Stimulated activated CD4-positive, alpha-beta T cell treated with anti-CD3 and anti-CD28 coated beads, TNF-alpha, amount 100 ng/mL, for 24 hours (primary cell): ENCODE data around the gene CEMIP.
"Not testable (repeated sequence)": the region's sequence is repeated elsewhere in the genome, so short reads cannot be mapped to it uniquely, and the experiment has no call there.

ENCODE experiments used
- DNase-seq, 3 experiments: peaks; one replicate each; pipeline ENCODE4 v3.0.0-alpha.2; 2020; ENCODE audit warnings: low read depth in 3 of 3

The CEMIP gene

DNA sequence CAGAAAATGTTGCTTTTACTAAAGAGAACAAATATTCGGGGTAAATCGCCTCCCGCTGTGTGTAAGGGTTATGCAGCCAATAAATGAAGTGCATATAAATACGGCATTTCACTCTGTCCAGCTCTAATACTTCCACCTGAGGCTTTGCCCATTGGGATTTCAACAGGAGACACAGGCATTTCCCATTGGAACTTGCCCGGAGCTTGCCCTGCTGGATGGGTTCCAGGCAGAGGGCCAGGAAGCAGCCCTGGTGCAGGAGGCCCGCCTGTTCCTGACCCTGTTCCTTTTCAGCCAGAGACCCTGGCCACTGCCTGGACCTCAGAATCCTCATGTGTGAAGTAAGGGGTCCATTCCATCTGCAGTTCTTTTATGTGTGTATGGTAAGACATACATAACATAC is 17.4 kb upstream of the CEMIP start:
- no peak for DNase-seq

DNA sequence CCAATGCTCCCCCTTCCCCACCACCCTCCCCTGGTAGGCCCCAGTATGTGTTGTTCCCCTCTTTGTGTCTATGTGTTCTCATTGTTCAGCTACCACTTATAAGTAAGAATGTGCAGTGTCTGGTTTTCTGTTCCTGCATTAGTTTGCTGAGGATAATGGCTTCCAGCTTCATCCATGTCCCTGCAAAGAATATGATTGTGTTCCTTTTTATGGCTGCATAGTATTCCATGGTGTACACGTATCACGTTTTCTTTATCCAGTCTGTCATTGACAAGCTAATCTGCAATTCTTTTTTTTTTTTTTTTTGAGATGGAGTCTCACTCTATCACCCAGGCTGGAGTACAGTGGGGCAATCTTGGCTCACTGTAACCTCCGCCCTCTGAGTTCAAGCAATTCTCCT is 15.9 kb upstream of the CEMIP start:
- DNase-seq = not testable (repeated sequence)

DNA sequence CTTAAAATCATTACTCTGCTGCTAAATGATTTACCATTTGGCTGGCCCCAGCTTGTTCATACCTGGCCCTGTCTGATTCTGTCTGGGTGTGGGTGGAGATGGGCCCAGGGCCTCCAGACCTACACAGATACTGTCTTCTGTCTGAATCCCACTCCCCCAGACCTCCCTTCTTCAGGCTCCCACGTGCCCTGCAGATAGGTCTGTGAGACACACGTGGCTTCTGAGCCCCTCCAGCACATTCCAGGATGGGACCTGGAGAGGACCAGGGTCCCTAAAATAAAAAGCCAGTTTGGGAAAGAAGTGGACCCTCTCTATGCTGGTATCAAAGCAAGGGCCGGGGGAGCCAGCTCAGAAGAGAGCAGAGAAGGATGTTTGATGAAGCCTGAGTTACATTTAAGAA is 14.6 kb upstream of the CEMIP start:
- no peak for DNase-seq

DNA sequence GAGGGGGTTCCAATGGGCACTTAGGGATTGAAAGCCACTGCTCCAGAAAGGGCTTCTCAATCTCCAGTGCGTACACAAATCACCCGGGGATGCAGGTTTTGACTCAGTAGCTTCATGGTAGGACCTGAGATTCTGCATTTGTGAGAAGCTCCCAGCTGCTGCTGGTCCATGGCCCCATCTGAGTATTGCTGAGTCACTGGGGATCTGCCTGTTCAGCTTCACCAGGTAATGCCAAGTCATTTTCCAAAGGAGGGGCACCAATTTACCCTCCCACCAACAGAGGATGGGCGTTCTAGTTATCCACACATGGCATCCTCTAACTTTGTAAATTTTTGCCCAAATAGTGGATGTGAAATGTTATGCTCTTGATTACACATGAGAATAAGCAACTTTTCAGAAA is 12.9 kb upstream of the CEMIP start:
- DNase-seq = no peak

DNA sequence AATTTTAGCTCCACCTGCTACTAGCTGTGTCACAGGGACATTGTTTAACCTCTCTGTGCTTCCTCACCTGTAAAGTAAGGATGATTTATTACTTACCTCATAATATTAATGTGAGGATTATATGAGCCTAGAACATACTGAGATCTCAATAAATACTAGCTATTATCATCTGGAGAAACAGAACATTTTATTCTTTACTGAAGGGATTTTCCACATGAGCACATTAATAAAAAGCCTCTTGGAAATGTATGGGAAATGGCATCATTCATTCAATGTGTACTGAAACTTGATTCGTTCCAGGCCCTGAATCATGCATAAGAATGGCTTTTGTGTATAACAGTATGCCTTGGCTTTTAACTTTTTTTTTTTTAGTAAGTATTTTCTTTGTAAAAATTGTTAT is 11.0 kb upstream of the CEMIP start:
- DNase-seq = no peak

DNA sequence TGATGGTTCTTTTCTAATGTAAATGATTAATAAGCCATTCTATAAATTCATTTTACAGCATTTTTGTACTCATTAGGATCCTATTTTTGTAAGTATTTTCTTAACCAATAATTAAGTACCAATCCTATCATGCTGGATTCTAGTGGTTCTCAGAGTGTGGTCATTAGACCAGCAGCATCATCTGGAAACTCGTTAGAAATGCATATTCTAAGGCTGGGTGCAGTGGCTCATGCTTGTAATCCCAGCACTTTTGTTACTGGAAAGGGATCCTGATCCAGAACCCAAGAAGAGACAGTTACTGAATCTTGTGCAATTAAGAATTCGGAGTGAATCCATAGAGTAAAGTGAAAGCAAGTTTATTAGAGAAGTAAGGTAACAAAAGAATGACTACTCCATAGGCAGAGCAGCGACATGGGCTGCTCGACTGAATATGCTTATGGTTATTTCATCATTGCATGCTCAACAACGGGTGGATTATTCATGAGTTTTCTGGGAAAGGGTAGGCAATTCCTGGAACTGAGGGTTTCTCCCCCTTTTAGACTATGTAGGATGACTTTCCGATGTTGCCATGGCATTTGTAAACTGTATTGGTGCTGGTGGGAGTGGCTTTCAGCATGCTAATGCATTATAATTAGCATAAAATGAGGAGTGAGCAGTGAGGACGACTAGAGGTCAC is 9.9 kb upstream of the CEMIP start:
- DNase-seq = no peak

DNA sequence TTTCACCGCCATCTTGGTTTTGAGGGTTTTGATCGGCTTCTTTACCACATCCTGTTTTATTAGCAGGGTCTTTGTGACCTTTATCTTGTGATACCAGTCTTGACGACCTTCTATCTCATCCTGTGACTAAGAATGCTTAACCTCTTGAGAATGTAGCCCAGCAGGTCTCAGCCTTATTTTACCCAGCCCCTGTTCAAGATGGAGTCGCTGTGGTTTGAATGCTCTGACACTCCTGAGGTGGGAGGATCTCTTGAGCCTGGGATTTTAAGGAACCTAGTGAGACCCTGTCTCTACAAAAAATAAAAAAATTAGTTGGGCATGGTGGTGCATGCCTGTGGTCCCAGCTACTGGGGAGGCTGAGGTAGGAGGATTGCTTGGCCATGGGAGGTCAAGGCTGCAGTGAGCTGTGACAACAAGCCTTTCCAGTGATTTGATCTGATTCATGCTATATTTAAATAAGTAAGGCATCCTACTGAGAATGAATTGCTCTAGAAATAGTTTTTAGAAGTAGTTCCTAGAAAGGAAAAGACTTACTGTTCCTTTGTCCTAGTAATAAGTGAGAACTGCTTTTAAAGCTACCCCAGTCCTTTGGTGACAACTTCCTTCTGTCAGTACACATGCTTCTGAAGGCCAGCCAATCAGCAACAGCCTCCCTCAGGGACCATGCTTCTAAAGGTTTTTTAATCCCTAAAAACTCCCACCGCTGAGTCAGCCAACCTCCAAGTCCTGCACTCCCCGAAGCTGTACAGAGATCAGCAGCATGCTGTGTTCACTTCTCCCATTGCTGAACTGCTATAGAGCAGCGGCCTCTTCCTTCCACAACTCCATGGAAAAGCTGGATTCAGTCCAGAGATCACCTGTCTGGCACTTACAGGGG is 9.1 kb upstream of the CEMIP start:
- no peak for DNase-seq

DNA sequence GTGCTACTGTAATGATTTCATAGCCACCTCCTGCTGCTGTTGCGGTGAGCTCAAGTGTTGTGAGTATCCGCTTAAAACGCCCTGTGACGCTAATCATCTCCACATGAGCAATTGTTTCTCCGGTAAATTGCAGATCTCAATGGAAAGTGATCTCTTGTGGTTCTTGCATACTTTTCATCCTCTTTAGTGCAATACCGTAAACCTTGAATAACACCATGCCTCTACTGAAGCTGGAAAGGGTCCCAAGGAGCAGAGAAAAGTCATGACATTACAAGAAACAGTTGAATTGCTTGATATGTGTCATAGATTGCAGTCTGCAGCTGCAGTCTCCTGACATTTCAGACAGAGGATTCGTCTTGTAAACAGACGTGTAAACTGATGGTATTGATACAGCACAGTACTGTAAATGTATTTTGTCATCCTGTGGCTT is 6.0 kb upstream of the CEMIP start:
- DNase-seq = no peak

DNA sequence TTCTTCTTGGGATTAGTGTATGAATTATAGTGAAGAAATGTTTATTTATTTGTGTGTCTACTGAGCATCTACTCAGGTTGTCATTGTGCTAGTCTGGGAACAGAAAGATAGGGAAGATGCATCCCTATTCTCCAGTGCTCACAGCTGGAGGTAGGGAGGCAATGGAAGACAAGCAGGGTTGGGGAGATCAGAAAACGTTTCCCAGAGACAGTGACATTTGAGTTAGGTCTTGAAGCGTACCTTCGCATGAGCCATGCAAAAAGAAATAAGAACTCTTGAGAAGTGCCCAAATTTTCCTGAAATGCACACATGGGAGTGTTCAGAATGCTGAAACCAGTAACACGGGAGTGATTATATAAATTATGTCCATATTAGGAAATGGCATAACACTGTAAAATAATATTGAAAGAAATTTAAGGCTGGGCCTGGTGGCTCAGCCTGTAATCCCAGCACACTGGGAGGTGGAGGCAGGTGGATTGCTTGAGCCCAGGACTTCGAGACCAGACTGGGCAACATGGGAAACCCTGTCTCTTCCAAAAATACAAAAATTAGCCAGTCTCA is 5.3 kb upstream of the CEMIP start:
- no peak for DNase-seq

DNA sequence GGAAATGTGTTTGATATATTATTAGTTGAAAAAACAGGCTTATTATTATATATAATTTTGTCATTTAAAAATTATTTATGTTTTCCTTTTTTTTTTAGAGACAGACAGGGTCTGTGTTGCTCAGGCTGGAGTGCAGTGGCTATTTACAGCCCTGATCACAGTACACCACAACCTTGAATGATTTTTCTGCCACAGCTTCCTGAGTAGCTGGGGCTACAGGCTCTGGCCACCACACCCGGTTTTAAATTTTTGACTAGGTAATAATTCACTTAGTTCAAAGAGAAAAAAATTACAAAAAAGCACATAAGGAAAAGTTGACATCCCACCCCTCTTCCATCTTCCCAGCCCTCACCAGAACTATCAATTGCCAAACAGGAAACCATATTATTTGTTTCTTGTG is 4.7 kb upstream of the CEMIP start:
- DNase-seq = no peak

DNA sequence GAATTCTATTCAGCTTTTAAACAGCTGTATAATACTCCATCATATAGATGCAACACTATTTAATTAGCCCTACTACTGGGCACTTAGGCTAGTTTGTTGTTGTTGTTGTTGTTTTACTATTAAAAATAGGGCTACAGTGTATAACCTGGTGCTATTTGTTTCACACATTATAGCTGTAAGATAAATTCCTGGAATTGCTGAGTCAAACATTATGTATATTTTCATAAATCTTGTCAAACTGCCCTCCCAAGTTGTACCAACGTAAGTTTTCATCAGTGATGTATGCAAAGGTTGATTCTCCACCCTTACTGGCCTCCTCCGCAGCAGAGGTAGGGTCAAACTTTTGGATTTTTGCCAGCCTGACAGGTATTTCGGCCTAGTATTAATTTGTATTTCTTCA is 3.8 kb upstream of the CEMIP start:
- DNase-seq = no peak

DNA sequence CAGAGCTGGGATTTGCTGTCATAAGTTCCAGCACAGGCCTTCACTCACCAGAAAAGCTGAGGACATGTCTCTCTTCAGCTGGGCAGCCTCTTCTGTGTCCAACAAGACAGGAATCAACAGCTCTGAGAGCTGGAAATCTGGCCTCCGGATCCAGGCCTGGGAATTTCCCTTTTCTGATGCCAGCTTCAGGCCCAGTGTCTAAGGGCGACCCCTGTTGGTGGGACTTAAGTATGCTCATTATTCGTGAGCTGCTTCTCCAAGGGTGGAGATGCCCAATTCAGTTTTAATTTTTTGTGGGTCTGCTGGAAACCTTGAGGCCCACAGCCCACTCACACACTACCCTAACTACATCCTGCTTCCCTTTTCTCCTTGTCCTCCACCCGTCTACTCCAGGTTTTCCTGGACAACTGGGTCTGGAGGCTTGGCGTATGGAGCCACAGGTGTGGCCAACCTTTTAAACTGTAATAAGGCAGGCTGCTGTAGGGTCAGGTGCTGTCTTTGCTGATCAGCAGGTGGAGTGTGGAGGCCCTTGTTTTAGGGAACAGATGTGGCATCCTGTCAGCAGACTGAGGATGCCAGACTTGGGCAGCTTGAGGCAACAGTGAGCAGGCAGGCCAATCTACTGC is 2.6 kb upstream of the CEMIP start:
- peak; percentile 40 to 58 (median 42) for DNase-seq

DNA sequence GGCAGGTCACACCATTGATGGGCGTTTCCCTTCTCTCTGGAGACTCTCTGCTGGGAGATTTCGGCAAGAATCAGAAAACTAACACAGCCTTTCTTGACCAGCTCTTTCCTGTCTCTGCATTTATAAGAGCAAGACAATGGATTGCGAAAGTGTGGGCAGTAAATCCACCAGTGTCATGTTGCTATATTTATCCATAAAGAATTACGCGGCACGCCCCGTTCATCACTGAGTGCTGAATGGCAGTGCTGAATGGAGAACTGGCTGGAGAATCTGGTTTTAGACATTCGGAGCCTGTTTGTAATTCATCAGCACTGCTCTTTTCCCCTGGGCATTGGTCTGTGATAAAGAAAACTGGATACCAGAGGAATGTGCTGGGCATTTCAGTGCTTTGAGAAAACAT is 2.0 kb upstream of the CEMIP start:
- DNase-seq = no peak

DNA sequence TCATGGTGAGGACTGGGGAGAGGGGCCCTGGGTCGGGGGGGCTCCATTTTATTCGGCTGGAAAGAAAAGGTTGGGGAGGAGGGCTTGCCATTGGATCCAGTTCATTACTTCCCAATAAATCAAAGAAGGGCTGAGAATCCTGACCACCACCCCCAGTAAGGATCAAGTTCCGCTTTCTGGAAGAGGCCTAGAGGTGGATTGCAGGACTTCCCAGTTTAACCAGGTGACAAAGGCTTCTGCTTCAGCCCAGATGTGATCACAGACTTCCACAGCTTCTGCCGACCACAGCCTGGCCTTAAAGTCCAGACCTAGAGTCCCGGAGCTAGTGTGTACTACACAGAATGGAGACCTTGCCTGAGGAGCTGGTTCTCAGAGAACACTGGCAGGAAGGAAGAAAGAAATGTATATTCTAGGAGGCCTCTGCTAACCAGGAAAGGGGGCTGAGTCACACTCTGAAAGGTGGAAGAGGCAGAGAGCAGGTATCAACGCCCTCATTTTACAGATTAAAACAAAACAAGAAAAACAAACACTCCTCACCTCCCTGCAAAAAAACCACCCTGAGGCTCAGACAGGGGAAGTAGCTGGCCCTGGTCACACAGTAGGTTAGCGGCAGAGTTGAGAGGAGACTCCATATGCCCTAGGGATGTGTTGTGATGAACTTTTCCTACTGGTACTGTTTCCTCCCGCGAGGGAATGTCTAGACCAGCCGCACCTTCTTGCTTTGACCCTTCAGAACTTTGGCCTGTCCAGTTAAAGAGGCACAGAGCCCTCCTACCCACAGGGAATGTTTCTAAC is 1.1 kb upstream of the CEMIP start:
- no peak for DNase-seq

DNA sequence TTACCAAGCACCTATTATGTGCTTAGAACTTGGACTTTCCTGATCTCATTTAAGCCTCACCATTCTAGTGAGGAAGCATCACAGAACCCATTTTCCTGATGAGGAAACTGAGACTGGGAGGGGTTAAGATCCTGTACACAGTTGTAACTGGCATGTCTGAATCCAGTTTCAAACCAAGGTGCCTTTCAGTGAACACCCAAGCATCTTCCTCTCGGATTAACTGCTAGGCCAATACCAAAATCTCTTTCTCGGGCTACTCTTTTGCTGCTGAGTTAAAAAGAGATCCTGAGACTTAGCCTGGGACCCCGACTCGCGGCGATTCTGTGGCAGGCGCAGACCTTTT is 578 bp upstream of the CEMIP start:
- DNase-seq = no peak

DNA sequence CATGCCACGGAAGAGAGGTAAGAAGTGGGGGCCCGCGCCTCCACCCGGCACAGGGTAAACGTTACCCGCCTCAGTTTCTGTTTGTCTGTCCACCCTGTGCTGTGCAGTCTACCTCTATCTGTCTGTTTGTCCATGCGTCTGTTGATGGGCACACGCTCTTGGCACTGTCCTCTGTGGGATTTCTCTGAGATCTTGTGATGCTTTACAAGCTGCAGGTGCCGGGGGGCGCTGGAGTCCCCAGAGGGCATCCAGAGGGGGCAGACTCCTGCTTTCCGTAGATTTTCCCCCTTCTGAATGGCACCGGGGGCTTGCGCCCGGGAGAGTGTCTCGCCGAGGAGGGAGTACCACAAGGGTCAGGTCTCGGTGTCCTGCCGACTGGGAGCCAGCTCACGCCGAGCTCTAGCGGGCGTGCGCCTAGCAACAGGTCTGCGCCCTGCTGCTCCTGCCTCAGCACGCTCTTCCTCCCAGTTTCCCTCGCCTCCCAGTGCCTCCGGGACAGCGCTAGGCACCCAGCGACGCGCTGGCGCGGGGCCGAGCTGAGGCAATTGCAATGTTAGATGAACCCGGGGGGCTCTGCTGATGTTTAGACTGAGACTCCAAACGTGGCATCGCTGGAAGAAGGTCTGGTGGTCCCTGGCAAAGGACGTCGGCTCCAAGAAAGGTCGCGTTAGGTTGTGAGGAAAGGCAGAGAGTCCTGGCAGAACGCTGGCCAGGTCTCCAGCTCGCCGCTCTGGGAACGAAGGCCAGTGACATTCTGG is 667 bp downstream of the CEMIP start:
- no peak for DNase-seq

DNA sequence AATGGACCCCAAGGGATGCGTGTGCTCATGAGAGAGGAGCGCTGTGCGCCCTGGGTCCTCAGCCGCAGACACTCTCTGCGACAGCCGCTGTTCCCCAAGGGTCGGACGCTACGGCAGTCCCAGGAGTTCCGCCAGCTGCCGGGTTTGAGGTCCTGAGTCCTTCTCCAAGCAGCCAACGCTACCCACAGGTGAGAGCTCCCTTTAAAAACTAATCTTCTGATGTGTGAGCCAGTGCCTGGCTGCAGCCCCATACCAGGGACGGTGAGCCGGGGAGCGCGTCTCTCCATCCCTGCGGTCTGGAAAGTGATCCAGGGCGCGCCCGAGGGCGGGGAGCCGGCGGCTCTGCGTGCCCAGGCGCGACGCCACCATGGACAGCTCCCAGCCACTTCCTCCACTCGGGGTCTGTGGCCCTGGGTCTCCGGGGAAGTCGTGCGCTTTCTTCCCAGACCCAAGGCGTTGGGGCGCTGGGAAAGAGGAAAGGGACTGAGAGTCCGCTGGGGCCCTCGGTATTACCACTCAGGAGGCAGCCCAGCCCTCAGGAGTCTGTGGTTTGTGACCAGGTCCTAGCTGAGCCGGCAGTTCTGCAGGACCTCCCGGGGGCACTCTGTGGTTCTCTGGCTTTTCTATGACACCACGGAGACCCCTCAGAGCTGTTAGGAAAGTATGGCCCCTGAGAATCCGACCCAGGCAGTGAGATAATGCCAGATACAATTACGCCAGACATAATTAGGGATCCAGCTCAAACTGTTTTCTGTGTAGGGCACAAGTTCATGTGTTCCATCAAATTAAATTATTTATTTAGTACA is 1.4 kb downstream of the CEMIP start:
- DNase-seq = peak in 2 of 3 experiments; percentile 1 to 19

DNA sequence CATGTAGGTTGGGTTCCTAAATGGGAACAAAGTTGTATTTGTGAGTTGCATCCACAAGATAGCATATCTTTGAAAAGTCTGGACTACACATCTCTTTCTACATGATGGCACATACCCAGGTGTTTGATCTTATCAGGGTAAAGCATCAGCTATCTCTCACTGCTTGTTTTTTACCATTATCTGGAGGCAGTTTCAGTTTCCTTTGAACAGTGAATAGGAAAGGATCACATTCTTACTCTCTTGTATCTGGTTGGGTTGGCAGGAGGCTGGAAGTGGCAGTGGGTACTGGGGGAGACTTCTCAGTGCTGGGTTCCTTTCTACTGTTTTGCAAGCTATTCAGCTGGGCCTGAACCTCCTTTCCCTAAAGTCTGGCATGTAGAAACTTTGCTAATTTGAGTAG is 4.1 kb downstream of the CEMIP start:
- DNase-seq = no peak

DNA sequence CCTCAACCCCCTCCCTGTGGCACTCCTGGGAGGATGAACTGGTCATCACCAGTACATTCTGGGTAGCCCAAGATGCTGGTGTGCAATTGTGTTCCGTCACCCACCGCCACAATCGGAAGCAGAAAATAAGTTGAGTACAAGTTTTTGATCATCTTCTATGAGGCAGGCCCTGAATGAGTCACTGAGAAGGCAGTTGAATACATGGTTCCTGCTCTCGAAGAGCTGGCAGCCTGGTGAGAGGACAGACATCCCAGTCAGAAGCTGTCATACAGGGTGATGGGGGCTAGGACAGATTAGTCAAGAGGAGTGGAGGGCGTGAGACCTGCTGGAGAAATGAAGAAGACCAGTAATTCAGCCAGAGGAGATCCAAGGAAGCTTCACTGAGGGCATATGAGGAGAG is 6.2 kb downstream of the CEMIP start:
- no peak for DNase-seq

DNA sequence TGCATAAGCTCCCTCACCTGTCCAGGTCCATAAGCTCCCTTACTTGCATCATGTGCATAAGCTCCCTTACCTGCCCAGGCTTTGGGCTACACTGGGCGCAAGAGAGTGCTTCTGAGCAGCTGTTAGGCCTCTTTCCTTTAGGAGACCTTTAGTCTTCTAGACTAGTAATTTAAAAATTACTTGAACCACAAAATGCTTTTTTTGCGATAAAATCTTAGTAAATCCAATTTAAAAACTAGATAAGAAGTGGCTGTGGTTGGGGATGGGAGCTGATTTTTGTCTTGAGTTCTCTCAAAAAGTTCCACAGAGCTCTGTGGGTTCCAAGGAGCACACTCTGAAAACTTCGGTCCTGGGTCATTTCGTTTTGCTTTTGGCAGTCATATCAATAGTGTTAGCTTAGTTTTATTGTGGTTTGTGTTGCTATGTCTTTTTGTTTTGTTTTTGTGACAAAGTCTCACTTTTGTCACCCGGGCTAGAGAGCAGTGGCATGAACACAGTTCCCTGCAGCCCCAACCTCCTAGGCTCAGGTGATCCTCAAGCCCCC is 6.7 kb downstream of the CEMIP start:
- DNase-seq = no peak
